MM.1S (cell line): Measurements from ENCODE around the gene ACTN1.

Source experiments
- DNase-seq: peaks from one replicate; pipeline ENCODE4 v3.0.0-alpha.2; 2015
- H2AFZ ChIP-seq: fragments of 300-600 bp; sonication (generic); 2 replicates; pipeline ENCODE4 v1.6.0; 2016; ENCODE audit warnings: antibody characterized with exemption, low read length
- H3F3A ChIP-seq: fragments of 300-600 bp; sonication (generic); 2 replicates; pipeline ENCODE4 v1.6.1; 2016; ENCODE audit warnings: mild to moderate bottlenecking, antibody characterized with exemption, low read length, moderate library complexity, mixed read lengths; ENCODE audit not compliant: insufficient read depth
- H3K27ac ChIP-seq: fragments of 300-600 bp; sonication (generic); 2 replicates; pipeline ENCODE4 v1.5.1; 2016; ENCODE audit warnings: mild to moderate bottlenecking, low read length
- H3K27me3 ChIP-seq: fragments of 300-600 bp; sonication (generic); replicated peaks from 2 replicates; pipeline ENCODE4 v1.6.0; 2016; ENCODE audit warnings: low read length; ENCODE audit not compliant: insufficient read depth
- H3K36me3 ChIP-seq: fragments of 300-600 bp; sonication (generic); replicated peaks from 2 replicates; pipeline ENCODE4 v1.6.1; 2016; ENCODE audit warnings: mild to moderate bottlenecking, low read length, mixed read lengths; ENCODE audit not compliant: insufficient read depth
- H3K4me1 ChIP-seq: fragments of 300-600 bp; sonication (generic); 2 replicates; pipeline ENCODE4 v1.6.1; 2016; ENCODE audit warnings: low read length, mixed read lengths
- H3K4me2 ChIP-seq: fragments of 300-600 bp; sonication (generic); 2 replicates; pipeline ENCODE4 v1.6.0; 2016; ENCODE audit warnings: low read depth, low read length
- H3K4me3 ChIP-seq: fragments of 300-600 bp; sonication (generic); 2 replicates; pipeline ENCODE4 v1.5.1; 2016; ENCODE audit warnings: low read length, mixed read lengths
- H3K79me2 ChIP-seq: fragments of 300-600 bp; sonication (generic); 2 replicates; pipeline ENCODE4 v1.6.1; 2016; ENCODE audit warnings: mixed run types, low read length, mixed read lengths
- H3K9ac ChIP-seq: fragments of 300-600 bp; sonication (generic); 2 replicates; pipeline ENCODE4 v1.6.1; 2016; ENCODE audit warnings: low read length, mixed read lengths
- H3K9me2 ChIP-seq: fragments of 300-600 bp; sonication (generic); replicated peaks from 2 replicates; pipeline ENCODE4 v1.6.1; 2016; ENCODE audit warnings: mild to moderate bottlenecking, low read length, mixed read lengths; ENCODE audit not compliant: insufficient read depth
- H3K9me3 ChIP-seq: fragments of 300-600 bp; sonication (generic); replicated peaks from 2 replicates; pipeline ENCODE4 v1.6.1; 2016; ENCODE audit warnings: mild to moderate bottlenecking, low read length, mixed read lengths; ENCODE audit not compliant: insufficient read depth
- H4K20me1 ChIP-seq: fragments of 300-600 bp; sonication (generic); 2 replicates; pipeline ENCODE4 v1.6.1; 2016; ENCODE audit warnings: mild to moderate bottlenecking, low read length, moderate library complexity, mixed read lengths; ENCODE audit not compliant: insufficient read depth
- CTCF ChIP-seq: fragments of 300-600 bp; sonication (generic); IDR thresholded peaks from 2 replicates; pipeline ENCODE4 v1.5.1; 2016; ENCODE audit warnings: antibody characterized with exemption, low read length, mixed read lengths
- EZH2 ChIP-seq: fragments of 300-600 bp; sonication (generic); optimal IDR thresholded peaks from 2 replicates; pipeline ENCODE3; 2017; ENCODE audit warnings: low read depth, mild to moderate bottlenecking, antibody characterized with exemption, low read length, mixed read lengths
- EZH2phosphoT487 ChIP-seq: fragments of 300-600 bp; sonication (generic); IDR thresholded peaks from 2 replicates; pipeline ENCODE4 v1.6.1; 2018; ENCODE audit warnings: antibody characterized with exemption, low read length

ACTN1 gene

GRCh38 chr14:68949601-68949965 is 29.5 kb downstream of the ACTN1 start:
- no peak for TF ChIP-seq EZH2phosphoT487
- TF ChIP-seq CTCF: no peak
- no peak for TF ChIP-seq EZH2
- Histone ChIP-seq H3F3A (no peaks in the 10 kb centered on the region), H3K4me3 (no peak overlapping the region), H4K20me1 (no peaks in the 10 kb centered on the region), H3K4me2 (no peak overlapping the region), H2AFZ (no peak overlapping the region), H3K36me3 (no peaks in the 10 kb centered on the region), H3K9me3 (no peaks in the 10 kb centered on the region), H3K27ac (no peak overlapping the region), H3K9me2 (no peaks in the 10 kb centered on the region), H3K4me1 (0 out of 2 replicates have a peak, but pooled peaks cover 3% of the 10 kb centered on the region), H3K79me2 (no peaks in the 10 kb centered on the region), H3K9ac (no peak overlapping the region), H3K27me3 (no peaks in the 10 kb centered on the region)
- DNase-seq: no peak

- Histone ChIP-seq H3K9ac (no peak overlapping the region), H3K27ac (no peak overlapping the region), H2AFZ (no peak overlapping the region), H3K36me3 (no peaks in the 10 kb centered on the region), H3K27me3 (no peaks in the 10 kb centered on the region), H3K4me1 (0 out of 2 replicates have a peak, but pooled peaks cover 3% of the 10 kb centered on the region), H3K9me2 (no peaks in the 10 kb centered on the region), H4K20me1 (no peaks in the 10 kb centered on the region), H3K4me3 (no peak overlapping the region), H3K79me2 (no peaks in the 10 kb centered on the region), H3K9me3 (no peaks in the 10 kb centered on the region), H3F3A (no peaks in the 10 kb centered on the region), H3K4me2 (no peak overlapping the region)
- TF ChIP-seq EZH2phosphoT487 (no peak), CTCF (no peak), EZH2 (no peak)
- no peak for DNase-seq
Measured at GRCh38 chr14:68948686-68949600, 30.2 kb downstream of the ACTN1 start.

- no peak overlapping the region for H2AFZ ChIP-seq
Measured at GRCh38 chr14:68947802-68948201, 31.3 kb downstream of the ACTN1 start.

More at GRCh38 chr14:68947802-68948201, 31.3 kb downstream of the ACTN1 start:
- Histone ChIP-seq H3F3A (no peaks in the 10 kb centered on the region), H3K79me2 (no peaks in the 10 kb centered on the region), H3K4me2 (no peak overlapping the region), H3K4me1 (no peaks in the 10 kb centered on the region), H3K9ac (no peak overlapping the region), H3K9me3 (no peaks in the 10 kb centered on the region), H3K36me3 (no peaks in the 10 kb centered on the region), H4K20me1 (no peaks in the 10 kb centered on the region), H3K27me3 (no peaks in the 10 kb centered on the region), H3K9me2 (no peaks in the 10 kb centered on the region), H3K27ac (no peak overlapping the region), H3K4me3 (no peak overlapping the region)
- DNase-seq: no peak
- TF ChIP-seq EZH2: no peak
- TF ChIP-seq EZH2phosphoT487: no peak
- no peak for TF ChIP-seq CTCF
